Activated naive CD4-positive, alpha-beta T cell treated with anti-CD3 and anti-CD28 coated beads, Interleukin-2, amount 50 U/mL, for 24 hours (primary cell): ENCODE results near the gene EEF1G.

ENCODE experiments used
- H3K27ac Mint-ChIP-seq: one replicate; pipeline ENCODE4 v1.8.0; 2021; ENCODE audit warnings: mild to moderate bottlenecking, mixed read lengths
- H3K27me3 Mint-ChIP-seq: one replicate; pipeline ENCODE4 v1.8.0; 2021; ENCODE audit warnings: mixed read lengths
- H3K36me3 Mint-ChIP-seq: one replicate; pipeline ENCODE4 v1.8.0; 2021; ENCODE audit warnings: mixed read lengths
- H3K4me1 Mint-ChIP-seq: one replicate; pipeline ENCODE4 v1.8.0; 2021; ENCODE audit warnings: mixed read lengths
- H3K4me3 Mint-ChIP-seq: one replicate; pipeline ENCODE4 v1.8.0; 2021; ENCODE audit warnings: mild to moderate bottlenecking, mixed read lengths
- H3K9me3 Mint-ChIP-seq: one replicate; pipeline ENCODE4 v1.8.0; 2021; ENCODE audit warnings: mixed read lengths

Gene EEF1G

DNA sequence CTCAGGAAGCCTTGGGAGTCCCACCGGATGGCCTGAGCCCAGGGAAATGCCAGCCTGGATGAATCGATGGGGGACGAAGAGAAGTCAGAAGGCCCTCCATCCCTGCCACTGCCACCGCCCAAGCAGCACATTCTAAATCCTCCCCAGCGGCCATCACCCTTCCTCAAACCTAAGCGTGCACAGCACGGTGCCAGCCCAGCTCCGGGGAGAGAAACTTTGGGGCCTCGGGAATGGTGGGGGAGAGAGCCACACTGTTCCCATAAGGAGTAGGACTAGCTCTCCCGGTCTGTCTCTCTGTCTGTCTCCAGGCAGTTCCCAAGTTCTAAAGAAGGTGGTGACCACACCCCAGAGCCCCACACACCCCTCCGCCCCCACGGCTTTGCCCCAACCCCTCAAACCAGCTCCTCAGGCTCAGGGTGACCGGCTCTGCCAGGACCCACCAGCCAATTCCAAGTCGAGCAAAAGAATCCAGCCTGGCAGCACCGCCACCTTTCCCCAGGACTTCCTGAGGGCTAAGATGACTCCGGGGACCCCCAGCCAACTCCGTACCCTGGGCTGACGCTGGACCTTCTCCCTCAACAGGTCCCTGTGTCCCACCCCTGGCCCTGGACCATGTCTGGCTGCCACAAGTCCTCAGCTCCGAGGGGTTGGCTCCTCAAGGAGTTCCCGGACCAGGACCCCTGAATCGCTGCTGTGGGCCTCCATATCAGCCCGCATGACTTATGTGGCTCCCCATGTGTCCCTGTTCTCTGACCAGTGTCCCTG, 29.8 kb downstream of the EEF1G start:
- Mint-ChIP-seq H3K9me3 (no peaks in the 10 kb centered on the region), H3K4me1 (peaks cover 72% of the 10 kb centered on the region), H3K27ac (peak overlapping the region; percentile 35), H3K27me3 (no peaks in the 10 kb centered on the region), H3K36me3 (no peaks in the 10 kb centered on the region), H3K4me3 (peak overlapping the region; percentile 89)

DNA sequence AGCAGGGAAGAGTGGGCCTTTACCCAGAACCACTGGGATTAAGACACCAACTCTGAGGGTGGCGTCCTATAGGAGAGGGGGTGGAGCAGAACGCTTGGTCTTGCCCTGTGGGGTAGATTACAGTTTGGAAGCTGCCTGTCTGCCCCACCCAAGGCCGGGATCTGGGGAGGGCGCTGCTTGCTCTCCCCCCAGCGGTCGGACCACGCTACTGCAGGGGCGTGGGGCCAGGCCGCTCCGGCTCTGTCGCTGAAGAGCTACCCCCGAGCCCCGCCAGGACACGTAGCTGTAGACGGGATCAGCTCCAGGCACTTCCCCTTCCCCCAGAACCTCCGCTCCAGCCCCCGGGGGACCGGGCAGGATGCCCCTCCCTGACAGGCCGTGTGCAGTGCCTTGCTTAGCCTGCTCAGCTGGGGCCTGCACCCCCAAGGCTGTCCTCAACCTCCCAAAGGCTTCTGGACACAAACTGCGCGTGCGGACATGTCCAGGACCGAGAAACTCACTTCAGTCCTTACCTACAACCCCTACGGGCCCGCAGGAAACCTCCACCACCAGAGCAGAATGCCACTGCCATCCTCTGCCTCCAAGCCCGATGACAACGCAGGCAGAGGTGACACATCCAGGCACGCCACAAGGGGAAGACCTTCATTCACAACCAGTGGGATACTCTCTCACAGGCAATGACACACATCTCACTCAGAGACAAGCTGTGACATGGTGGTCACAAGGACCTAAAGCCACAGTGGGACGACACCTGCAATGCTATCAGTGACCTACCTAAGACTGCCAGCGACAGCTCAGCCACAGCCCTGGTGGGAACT, 30.7 kb downstream of the EEF1G start:
- Mint-ChIP-seq H3K4me3 (peak overlapping the region; percentile 64), H3K36me3 (no peaks in the 10 kb centered on the region), H3K9me3 (no peaks in the 10 kb centered on the region), H3K4me1 (peaks cover 69% of the 10 kb centered on the region), H3K27me3 (no peaks in the 10 kb centered on the region), H3K27ac (no peak overlapping the region)

DNA sequence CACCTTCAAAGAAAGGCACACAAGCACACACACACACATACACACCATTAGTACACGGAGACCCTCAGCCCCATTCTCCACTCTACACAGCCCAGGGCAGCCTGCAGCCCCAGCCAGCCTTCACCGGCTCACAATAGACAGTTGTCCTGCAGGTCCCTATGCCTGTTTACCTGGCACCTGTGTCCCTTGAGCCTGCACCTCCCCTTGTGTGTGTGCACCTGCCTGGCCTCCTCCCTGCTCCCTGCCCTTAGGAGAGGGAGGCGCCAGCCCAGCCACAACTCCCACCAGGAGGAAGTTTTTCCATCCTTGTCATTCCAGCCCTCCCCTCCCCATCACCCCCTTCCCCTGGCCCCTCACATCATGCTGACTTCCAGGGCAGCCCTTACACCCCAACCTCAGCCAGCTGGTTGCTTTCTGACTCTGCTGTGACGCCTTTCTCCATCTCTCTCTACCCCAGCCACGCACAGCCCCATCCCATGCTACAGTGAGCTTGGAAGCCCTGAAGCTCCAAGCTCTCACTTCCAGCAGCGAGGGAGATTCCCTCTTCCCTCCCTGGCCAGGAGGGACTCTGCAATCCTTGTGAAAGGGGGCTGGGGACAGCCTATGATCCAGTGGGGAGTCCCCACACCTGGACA, 31.5 kb downstream of the EEF1G start:
- no peaks in the 10 kb centered on the region for H3K27me3 Mint-ChIP-seq
- H3K4me3 Mint-ChIP-seq: peak overlapping the region; percentile 64
- no peak overlapping the region for H3K27ac Mint-ChIP-seq
- H3K9me3 Mint-ChIP-seq: no peaks in the 10 kb centered on the region
- no peaks in the 10 kb centered on the region for H3K36me3 Mint-ChIP-seq
- peaks cover 62% of the 10 kb centered on the region for H3K4me1 Mint-ChIP-seq

DNA sequence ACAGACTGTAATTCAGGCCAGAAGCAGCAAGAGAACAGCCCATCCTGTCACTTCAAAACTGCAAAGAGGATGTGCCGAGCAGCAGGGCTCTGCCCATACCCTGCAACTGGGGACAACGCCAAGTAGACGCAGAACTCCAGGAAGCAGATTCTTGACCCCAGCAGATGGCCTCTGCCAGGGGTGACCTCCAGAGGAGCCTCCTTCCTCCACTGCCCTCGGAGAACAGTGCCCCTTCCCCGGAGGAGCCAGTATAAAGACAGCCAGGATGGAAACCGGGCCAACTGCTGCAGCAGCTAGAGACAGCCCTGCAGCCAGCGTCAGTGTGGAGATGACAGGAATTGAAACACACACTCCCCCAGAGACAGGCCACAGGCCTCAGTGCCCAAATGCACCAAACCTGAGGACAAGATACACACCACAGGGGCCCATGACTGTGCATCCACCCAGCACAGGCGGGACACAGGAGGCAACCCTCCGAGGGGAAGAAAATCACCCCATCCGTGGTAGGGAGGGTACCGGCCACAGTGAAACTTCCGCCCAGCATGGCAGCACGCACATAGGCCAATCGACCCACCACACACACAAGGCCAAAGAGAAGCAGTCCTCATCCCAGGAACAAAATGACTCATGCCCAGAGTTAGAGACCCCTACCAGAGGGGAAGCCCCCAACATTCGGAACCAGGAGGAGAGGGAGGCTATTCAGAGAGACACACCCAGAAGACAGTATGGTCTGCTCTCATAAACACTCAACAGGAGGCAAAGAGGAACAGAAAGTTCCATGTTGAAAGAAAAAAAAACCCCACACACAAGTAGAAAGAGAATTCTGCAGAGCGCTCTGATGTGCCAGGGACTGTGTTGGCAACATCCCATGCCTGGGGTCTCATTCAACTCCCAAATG, 32.6 kb downstream of the EEF1G start:
- Mint-ChIP-seq H3K27me3 (no peaks in the 10 kb centered on the region), H3K4me3 (peak overlapping the region; percentile 57), H3K9me3 (no peaks in the 10 kb centered on the region), H3K4me1 (peaks cover 62% of the 10 kb centered on the region), H3K36me3 (peaks cover 2% of the 10 kb centered on the region), H3K27ac (peak overlapping the region; percentile 11)

DNA sequence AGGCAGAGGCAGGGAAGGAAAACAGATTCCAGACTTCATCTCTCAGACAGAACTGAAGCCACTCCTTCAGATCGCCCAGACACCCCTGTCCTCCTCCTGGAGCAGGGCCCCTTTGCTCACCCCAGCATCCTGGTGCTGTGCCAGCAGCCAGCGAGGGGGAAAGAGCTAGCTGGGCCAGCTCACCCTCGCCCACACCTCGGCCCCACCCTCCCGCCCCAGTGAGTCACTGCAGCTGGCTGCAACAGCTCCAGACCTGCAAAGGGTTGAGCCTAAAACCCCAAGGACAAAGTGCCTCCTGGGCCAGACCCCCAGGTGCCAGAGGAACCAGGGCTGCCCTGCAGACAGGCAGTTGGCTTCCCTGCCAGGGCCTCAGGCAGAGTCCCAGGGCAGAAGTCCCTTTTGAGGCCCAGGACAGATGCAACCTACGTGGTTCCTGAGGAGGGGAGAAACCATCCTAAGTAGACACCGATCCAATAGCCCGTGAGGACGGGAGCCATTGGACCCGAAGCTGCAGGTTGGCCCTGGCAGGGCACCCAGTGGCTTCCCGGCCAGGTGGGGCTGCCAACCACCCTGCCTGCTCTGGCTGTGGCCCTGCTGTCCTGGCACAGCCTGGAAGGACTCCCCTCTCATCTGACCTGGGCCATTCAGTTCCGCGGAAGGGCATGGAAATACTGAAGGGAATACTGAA, 34.3 kb downstream of the EEF1G start:
- Mint-ChIP-seq H3K4me3 (no peak overlapping the region), H3K36me3 (peaks cover 4% of the 10 kb centered on the region)

DNA sequence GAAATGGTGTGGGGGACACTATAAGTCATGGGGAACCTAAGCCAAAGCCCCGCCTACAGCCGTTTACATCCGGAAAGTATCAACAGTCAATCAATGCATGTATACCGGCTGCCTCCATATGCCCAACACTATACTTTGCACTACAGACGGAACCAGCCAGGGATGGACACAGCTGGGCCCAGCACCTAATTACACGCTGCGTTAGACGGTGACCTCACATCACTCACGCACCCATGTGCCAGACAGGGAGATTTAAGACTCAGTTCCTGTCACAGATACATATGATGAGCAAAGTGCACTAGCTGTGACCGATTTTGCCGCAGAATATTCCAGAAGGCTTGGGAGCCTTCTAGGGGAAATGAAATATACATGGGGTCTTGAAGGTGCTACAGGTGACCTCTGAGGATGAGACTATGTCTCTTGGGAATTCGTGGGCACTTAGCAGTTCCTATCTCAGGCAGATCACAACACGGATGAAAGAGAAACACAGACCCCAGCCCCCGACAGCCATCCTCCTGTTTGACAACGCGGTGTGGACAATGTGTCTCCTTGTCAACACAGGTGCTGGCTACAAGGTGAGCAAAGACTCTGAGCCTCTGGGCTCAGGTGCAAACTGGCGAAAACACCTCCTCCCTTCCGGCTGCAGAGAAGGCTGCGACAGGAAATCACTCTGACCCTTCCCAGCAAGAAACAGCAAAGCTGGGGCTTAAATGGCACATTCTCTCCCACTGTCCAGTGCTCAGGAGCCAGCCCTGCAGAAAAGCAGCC, 35.0 kb downstream of the EEF1G start:
- Mint-ChIP-seq H3K27ac (no peak overlapping the region), H3K4me3 (no peak overlapping the region), H3K36me3 (peaks cover 9% of the 10 kb centered on the region), H3K27me3 (no peaks in the 10 kb centered on the region), H3K4me1 (peaks cover 47% of the 10 kb centered on the region), H3K9me3 (no peaks in the 10 kb centered on the region)

More for the DNA sequence above, 34.3 kb downstream of the EEF1G start:
- Mint-ChIP-seq H3K27ac (no peak overlapping the region), H3K4me1 (peaks cover 54% of the 10 kb centered on the region), H3K9me3 (no peaks in the 10 kb centered on the region), H3K27me3 (no peaks in the 10 kb centered on the region)

DNA sequence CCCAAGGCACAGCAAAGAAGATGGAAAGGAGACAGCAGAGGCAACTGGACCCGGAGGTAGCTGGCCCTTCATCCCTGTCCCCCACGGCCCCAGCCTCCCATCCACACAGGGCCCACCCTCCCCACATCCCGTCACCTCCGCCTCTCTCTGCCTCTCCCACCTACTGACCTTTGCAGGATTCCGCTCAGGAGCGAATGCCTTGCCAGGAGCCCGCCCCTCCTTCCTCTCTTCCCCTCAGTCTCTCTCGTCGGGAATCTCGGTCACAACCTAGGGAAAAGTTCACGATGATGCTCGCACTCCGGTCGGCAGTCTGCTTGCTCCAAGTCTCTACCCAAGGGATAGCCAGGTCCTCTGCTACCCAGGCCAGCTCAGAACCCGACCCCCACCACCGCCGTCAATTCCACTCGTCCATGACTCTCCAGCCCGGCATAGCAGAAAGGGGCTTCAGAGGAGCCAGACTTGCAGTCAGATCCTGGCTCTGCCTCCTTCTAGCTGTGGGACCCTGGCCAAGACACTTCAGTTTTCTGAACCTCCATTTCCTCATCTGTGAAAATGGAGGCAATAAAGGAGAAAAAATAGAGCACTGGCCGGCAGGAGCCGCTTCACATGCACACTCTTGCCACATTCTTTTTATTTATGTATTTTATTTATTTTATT, 37.3 kb downstream of the EEF1G start:
- H3K36me3 Mint-ChIP-seq: peaks cover 16% of the 10 kb centered on the region
- no peak overlapping the region for H3K27ac Mint-ChIP-seq
- H3K27me3 Mint-ChIP-seq: no peaks in the 10 kb centered on the region
- H3K9me3 Mint-ChIP-seq: no peaks in the 10 kb centered on the region
- peaks cover 24% of the 10 kb centered on the region for H3K4me1 Mint-ChIP-seq
- H3K4me3 Mint-ChIP-seq: no peak overlapping the region

DNA sequence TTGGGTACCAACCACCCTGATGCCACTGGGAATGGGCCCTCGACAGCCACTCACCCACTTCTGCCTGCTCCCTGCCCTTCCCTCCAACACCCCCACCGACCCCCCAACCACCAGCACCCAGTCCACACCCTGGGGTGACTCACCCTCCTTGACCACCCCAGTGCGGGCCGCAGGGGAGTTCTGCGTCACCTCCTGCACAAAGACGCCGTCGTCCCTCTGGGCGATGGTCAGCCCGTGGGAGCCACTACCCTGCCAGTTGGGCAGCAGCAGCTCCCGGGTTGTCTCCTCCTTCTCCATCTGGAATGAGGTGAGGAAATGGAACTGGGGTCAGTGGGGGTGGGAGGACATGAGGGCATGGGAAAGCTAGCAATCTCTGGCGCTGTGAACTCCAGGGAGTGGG, 37.9 kb downstream of the EEF1G start:
- no peak overlapping the region for H3K4me3 Mint-ChIP-seq
- H3K36me3 Mint-ChIP-seq: peaks cover 16% of the 10 kb centered on the region
- H3K9me3 Mint-ChIP-seq: no peaks in the 10 kb centered on the region
- no peaks in the 10 kb centered on the region for H3K27me3 Mint-ChIP-seq
- H3K4me1 Mint-ChIP-seq: peaks cover 18% of the 10 kb centered on the region
- no peak overlapping the region for H3K27ac Mint-ChIP-seq

DNA sequence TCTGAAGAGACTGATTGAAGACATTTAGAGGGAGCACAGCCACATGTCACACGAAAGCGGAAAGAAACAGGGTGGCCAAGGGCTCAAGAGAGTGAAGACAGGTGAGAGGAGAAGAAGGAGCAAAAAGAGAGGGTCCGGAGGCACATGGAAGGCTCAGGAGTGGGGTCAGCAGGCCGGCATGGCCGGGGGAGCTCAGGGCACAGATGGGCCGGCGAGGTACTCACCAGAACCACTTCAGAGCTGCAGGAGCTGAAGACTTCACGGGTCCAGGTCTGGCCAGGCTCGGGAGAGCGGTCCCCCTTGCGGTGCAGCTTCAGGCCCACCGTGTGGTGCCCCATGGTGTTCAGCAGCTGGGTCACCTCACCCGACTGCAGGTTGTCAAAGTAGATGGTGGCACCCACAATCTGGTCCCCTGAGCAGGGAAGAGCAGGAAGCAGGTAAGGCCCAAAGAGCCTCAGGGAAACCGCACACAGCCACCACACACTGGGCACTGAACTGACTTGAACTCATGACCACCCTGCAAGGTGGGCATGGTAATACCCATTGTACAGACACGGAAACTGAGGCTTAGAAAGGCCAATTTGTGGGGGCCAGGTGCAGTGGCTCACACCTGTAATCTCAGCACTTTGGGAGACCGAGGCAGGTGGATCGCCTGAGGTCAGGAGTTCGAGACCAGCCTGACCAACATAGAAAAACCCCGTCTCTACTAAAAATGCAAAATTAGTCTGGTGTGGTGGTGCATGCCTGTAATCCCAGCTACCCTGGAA, 38.7 kb downstream of the EEF1G start:
- Mint-ChIP-seq H3K36me3 (peaks cover 18% of the 10 kb centered on the region), H3K27ac (no peak overlapping the region), H3K27me3 (no peaks in the 10 kb centered on the region), H3K4me1 (peaks cover 15% of the 10 kb centered on the region), H3K9me3 (no peaks in the 10 kb centered on the region), H3K4me3 (no peak overlapping the region)

DNA sequence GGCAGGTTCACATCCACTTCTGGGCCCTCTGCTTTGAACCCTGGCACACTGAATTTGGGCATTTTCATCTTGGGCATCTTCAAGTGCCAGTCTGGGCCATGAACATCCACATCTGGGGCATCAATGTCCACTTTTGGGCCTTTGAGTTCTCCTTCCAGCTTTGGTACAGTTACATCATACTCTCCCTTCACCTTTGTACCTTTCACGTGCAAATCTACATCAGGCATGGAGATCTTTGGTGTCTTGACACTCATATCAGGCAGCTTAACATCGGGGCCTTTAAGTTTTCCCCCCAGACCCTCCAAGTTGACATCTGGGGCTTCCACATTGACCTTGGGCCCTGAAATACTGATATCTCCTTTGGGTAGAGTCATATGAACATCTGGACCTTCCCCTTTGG, 41.6 kb downstream of the EEF1G start:
- Mint-ChIP-seq H3K36me3 (peaks cover 22% of the 10 kb centered on the region), H3K27ac (no peak overlapping the region), H3K4me3 (no peak overlapping the region)

DNA sequence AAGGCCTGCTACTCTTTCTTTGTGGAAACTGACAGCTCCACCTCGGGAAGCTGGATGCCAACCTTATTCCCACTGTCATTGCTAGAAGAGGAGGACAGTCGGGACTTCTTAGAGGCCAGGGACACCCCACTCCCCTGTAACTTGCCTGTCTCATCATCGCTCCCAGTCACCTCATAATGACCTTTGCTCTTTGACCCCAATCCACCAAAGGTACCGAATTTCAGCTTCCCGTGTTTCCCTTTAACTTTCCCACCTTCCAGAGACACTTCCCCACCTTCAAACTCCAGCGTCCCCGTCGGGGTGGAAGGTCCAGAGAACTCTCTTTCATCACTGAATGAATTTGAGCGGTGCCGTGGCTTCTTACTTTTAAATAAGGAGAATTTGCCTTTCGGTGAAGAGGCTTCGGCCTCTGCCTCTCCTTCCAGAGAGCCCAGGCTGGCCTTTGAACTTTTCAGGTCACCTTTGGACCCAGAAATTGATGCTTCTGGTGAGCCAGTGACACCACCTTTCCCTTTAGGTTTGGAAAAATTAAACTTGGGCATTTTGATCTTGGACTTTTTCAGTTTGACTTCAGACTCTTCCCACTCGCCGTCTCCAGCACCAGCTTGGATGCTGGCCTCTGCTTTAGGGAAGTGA, 56.8 kb downstream of the EEF1G start:
- Mint-ChIP-seq H3K9me3 (no peaks in the 10 kb centered on the region), H3K36me3 (peaks cover 5% of the 10 kb centered on the region), H3K27ac (no peak overlapping the region), H3K27me3 (no peaks in the 10 kb centered on the region), H3K4me3 (no peak overlapping the region), H3K4me1 (no peaks in the 10 kb centered on the region)

More for the DNA sequence above, 41.6 kb downstream of the EEF1G start:
- H3K4me1 Mint-ChIP-seq: no peaks in the 10 kb centered on the region
- no peaks in the 10 kb centered on the region for H3K9me3 Mint-ChIP-seq
- no peaks in the 10 kb centered on the region for H3K27me3 Mint-ChIP-seq

DNA sequence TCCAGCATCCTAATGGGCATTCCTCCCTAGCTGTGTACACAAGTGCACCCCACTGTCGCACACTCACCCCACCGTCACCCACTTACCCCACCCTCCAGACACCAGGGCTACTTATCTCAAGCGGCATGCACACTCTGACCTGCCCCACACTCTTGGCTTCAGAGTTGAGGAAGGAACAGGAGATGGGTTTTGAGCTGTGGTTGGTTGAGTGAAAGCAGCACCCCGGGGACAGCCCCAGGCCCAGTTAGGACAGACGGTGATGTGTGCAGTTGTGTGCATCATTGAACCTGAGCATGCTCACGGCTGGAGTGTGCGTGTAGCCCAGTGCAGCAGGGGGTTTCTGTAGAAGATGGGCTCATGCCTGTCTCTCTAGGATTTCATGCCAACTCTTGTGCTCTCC, 59.5 kb downstream of the EEF1G start:
- Mint-ChIP-seq H3K27ac (no peak overlapping the region), H3K36me3 (peaks cover 4% of the 10 kb centered on the region), H3K4me1 (no peaks in the 10 kb centered on the region), H3K27me3 (no peaks in the 10 kb centered on the region), H3K9me3 (no peaks in the 10 kb centered on the region), H3K4me3 (no peak overlapping the region)

DNA sequence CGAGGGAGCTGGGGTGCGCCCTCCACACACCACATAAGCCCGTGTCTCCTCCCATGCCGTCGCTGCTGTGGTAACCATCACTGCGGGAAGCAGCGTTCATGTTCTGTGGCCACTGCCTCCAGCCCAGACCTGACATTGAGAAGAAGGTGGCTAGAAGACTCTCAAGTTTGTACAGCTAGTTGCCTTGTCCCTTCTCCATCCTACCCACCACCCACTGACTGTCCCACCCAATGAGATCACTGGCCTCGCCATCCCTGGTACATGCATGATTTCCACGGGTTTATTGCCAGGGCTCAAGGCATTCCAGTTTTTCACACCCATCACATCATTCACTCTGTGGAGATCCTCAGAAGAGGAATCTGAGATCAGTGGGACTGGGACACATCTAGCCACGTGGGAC, 60.1 kb downstream of the EEF1G start:
- no peak overlapping the region for H3K4me3 Mint-ChIP-seq
- peak overlapping the region; percentile 43 for H3K27ac Mint-ChIP-seq
- no peaks in the 10 kb centered on the region for H3K4me1 Mint-ChIP-seq
- no peaks in the 10 kb centered on the region for H3K9me3 Mint-ChIP-seq
- H3K36me3 Mint-ChIP-seq: peaks cover 4% of the 10 kb centered on the region
- H3K27me3 Mint-ChIP-seq: no peaks in the 10 kb centered on the region
